GM12865 (cell line): ENCODE measurements around the gene APBA2.

Experiments
- DNase-seq: peaks from one replicate; pipeline ENCODE4 v3.0.0; 2010; ENCODE audit warnings: low read depth
- H3K4me3 ChIP-seq: 2 replicates; pipeline ENCODE4 v1.5.1; 2011; ENCODE audit warnings: mild to moderate bottlenecking, low read depth, low read length, control low read depth
- TF ChIP-seq, protein P1 (sequence below): IDR thresholded peaks from 2 replicates; pipeline ENCODE4 v1.5.1; 2011; ENCODE audit warnings: low read length, control low read depth, low read depth, inconsistent platforms; ENCODE audit not compliant: insufficient read depth; ENCODE audit errors: missing control alignments

The APBA2 gene

GRCh38 chr15:29090617-29091466 is 205.1 kb downstream of the APBA2 start:
- TF ChIP-seq, protein P1, sequence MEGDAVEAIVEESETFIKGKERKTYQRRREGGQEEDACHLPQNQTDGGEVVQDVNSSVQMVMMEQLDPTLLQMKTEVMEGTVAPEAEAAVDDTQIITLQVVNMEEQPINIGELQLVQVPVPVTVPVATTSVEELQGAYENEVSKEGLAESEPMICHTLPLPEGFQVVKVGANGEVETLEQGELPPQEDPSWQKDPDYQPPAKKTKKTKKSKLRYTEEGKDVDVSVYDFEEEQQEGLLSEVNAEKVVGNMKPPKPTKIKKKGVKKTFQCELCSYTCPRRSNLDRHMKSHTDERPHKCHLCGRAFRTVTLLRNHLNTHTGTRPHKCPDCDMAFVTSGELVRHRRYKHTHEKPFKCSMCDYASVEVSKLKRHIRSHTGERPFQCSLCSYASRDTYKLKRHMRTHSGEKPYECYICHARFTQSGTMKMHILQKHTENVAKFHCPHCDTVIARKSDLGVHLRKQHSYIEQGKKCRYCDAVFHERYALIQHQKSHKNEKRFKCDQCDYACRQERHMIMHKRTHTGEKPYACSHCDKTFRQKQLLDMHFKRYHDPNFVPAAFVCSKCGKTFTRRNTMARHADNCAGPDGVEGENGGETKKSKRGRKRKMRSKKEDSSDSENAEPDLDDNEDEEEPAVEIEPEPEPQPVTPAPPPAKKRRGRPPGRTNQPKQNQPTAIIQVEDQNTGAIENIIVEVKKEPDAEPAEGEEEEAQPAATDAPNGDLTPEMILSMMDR: peak; percentile 84
- no peak overlapping the region for H3K4me3 ChIP-seq
- DNase-seq: peak; percentile 46

DNA sequence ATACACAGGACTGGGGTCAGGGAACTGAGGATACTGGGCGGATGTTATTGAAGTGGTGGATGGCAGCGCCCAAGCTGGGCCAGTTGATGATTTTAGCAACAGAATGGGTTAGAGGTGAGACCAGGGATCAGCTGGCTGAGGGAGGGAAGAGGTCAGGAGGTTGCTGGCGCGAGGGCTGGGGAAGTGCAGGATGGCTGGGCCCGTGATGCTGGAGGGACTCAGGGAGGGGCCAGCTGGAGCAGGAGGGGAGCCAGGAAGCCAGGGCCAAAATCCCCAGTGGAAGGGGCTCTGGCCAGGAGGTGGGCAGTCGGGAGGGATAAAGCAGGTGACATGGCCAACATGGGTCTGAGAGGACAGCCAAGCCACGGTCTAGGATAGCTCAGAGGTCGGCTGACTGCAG is 205.9 kb downstream of the APBA2 start:
- TF ChIP-seq, protein P1: no peak
- no peak for DNase-seq
- H3K4me3 ChIP-seq: no peak overlapping the region

GRCh38 chr15:29092376-29093064 is 206.7 kb downstream of the APBA2 start:
- H3K4me3 ChIP-seq: no peak overlapping the region
- no peak for DNase-seq
- TF ChIP-seq, protein P1: no peak

GRCh38 chr15:29093065-29093435 is 207.3 kb downstream of the APBA2 start:
- no peak for DNase-seq
- TF ChIP-seq, protein P1: no peak
- H3K4me3 ChIP-seq: no peak overlapping the region

- TF ChIP-seq, protein P1: no peak
Observed at GRCh38 chr15:29093696-29094343, 208.0 kb downstream of the APBA2 start.

GRCh38 chr15:29094711-29095110 is 208.9 kb downstream of the APBA2 start:
- DNase-seq: no peak
- TF ChIP-seq, protein P1: no peak
- no peak overlapping the region for H3K4me3 ChIP-seq

More at GRCh38 chr15:29093696-29094343, 208.0 kb downstream of the APBA2 start:
- H3K4me3 ChIP-seq: no peak overlapping the region
- no peak for DNase-seq
